Hepatocyte (in vitro differentiated cells): Measurements from ENCODE around the gene STK10.

ENCODE experiments used
- EZH2 ChIP-seq: fragments of 200-600 bp; sonication (generic); IDR thresholded peaks from 2 replicates; pipeline ENCODE4 v1.6.1; 2016; ENCODE audit warnings: antibody characterized with exemption, mild to moderate bottlenecking, borderline replicate concordance
- TF ChIP-seq, protein P1 (sequence below): fragments of 200-600 bp; sonication (generic); IDR thresholded peaks from 2 replicates; pipeline ENCODE4 v1.5.1; 2016; ENCODE audit warnings: antibody characterized with exemption, mild to moderate bottlenecking; ENCODE audit not compliant: poor library complexity

DNA sequence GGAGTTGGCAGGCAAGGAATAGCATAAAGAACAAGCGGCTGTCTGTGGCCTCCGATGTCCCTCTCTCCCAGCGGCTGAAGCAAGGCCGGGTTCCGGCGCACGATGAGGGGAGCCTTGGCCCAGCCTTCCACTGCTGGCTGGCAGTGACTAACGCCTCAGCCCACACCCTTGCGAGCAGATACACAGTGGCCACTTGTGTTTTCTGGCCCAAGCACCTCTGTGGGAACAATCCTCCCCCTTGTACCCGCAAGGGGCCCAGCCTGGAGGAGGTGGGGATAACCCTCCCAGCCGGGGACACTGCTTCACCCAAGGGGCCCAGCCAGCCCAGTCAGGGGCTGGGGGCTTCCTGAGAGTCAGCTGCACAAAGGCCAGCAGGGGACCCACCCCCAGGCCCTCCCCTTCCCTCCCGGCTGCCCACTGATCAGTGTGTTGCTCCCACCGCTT lies 23.2 kb downstream of the STK10 start:
- TF ChIP-seq, protein P1, sequence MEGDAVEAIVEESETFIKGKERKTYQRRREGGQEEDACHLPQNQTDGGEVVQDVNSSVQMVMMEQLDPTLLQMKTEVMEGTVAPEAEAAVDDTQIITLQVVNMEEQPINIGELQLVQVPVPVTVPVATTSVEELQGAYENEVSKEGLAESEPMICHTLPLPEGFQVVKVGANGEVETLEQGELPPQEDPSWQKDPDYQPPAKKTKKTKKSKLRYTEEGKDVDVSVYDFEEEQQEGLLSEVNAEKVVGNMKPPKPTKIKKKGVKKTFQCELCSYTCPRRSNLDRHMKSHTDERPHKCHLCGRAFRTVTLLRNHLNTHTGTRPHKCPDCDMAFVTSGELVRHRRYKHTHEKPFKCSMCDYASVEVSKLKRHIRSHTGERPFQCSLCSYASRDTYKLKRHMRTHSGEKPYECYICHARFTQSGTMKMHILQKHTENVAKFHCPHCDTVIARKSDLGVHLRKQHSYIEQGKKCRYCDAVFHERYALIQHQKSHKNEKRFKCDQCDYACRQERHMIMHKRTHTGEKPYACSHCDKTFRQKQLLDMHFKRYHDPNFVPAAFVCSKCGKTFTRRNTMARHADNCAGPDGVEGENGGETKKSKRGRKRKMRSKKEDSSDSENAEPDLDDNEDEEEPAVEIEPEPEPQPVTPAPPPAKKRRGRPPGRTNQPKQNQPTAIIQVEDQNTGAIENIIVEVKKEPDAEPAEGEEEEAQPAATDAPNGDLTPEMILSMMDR = no peak
- TF ChIP-seq EZH2 = no peak
